HG03108 (cell line): ENCODE results near the gene IGF2R.
"Not testable (repeated sequence)": the region's sequence is repeated elsewhere in the genome, so short reads cannot be mapped to it uniquely, and the experiment has no call there.

Experiments
- ATAC-seq: cut with Tn5 transposase; IDR thresholded peaks from one replicate; pipeline ENCODE4 v1.9.1; 2021; ENCODE audit warnings: moderate library complexity; ENCODE audit not compliant: unreplicated experiment

The IGF2R gene, protein sequence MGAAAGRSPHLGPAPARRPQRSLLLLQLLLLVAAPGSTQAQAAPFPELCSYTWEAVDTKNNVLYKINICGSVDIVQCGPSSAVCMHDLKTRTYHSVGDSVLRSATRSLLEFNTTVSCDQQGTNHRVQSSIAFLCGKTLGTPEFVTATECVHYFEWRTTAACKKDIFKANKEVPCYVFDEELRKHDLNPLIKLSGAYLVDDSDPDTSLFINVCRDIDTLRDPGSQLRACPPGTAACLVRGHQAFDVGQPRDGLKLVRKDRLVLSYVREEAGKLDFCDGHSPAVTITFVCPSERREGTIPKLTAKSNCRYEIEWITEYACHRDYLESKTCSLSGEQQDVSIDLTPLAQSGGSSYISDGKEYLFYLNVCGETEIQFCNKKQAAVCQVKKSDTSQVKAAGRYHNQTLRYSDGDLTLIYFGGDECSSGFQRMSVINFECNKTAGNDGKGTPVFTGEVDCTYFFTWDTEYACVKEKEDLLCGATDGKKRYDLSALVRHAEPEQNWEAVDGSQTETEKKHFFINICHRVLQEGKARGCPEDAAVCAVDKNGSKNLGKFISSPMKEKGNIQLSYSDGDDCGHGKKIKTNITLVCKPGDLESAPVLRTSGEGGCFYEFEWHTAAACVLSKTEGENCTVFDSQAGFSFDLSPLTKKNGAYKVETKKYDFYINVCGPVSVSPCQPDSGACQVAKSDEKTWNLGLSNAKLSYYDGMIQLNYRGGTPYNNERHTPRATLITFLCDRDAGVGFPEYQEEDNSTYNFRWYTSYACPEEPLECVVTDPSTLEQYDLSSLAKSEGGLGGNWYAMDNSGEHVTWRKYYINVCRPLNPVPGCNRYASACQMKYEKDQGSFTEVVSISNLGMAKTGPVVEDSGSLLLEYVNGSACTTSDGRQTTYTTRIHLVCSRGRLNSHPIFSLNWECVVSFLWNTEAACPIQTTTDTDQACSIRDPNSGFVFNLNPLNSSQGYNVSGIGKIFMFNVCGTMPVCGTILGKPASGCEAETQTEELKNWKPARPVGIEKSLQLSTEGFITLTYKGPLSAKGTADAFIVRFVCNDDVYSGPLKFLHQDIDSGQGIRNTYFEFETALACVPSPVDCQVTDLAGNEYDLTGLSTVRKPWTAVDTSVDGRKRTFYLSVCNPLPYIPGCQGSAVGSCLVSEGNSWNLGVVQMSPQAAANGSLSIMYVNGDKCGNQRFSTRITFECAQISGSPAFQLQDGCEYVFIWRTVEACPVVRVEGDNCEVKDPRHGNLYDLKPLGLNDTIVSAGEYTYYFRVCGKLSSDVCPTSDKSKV (N-terminal part only)

DNA sequence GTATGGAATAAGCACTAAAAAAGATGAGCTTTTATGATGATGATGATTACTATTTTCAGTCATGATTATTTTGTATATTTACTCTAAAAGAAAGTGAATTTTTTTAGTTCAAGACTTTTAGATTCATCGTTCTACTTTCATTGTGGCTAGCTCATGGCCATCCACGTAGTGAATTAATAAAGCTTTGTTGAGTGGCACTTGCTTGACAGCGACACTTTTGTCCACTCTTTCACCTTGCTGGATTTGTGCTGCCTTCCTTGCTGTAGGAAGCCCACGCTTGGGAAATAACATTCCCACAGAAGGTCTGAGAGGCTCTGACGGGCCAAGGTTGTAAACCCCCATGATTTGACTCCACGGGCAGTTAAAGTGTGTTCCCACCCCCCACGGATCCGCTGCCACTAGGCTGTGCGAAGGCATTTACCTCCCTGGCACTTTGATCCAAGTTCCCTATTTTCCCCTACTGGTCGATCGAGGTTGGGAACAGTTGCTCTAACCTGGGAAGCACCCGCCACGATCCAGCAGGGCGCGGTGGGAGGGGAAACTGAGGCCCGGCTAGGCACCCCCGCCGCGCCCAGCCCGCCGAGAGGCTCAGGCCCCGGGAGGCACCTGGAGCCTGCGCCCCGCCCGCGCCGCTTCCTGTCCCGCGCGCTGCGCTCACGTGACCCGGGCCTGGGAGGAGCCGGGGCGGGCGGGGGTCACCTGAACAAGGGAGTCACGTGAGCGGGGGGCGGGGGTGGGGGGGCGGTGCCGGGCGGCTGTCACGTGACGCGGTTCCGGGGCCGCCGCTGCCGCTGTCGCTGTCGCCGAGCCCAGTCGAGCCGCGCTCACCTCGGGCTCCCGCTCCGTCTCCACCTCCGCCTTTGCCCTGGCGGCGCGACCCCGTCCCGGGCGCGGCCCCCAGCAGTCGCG, at the start of gene IGF2R:
Gene IGF2R, plus strand, starts transcription at position 788 of the 909 bp plus-strand sequence. CDS start 165 bp downstream, outside the sequence.
- peak; percentile 75 for ATAC-seq

DNA sequence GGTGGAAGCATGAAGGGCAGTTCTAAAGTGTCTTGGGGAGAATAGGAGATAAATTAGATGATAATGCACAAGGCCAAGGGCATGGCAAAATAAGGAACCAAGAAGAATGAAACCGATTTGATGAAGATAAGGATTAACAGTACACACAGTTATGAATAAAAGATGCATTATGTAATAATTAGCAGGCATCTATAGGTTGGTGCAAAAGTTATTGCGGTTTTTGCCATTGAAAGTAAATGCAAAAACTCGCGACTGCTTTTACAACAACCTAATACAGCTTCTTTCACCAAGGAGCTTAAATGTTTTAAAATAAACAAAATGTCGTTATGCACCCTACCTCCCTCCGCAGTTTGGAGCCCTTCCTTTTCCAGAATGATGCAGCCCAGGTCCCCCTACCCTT, 49.1 kb upstream of the IGF2R start:
- ATAC-seq, result no peak

DNA sequence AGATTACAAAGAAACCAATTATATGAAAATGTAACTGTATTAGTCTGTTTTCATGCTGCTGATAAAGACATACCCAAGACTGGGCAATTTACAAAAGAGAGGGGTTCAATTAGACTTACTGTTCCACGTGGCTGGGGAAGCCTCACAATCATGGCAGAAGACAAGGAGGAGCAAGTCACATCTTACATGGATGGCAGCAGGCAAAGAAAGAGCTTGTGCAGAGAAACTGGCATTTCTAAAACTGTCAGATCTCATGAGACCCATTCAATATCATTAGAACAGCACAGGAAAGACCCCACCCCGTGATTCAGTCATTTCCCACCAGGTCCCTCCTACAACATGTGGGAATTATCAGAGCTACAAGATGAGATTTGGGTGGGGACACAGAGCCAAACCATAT, 44.7 kb upstream of the IGF2R start:
- not testable (repeated sequence) for ATAC-seq

DNA sequence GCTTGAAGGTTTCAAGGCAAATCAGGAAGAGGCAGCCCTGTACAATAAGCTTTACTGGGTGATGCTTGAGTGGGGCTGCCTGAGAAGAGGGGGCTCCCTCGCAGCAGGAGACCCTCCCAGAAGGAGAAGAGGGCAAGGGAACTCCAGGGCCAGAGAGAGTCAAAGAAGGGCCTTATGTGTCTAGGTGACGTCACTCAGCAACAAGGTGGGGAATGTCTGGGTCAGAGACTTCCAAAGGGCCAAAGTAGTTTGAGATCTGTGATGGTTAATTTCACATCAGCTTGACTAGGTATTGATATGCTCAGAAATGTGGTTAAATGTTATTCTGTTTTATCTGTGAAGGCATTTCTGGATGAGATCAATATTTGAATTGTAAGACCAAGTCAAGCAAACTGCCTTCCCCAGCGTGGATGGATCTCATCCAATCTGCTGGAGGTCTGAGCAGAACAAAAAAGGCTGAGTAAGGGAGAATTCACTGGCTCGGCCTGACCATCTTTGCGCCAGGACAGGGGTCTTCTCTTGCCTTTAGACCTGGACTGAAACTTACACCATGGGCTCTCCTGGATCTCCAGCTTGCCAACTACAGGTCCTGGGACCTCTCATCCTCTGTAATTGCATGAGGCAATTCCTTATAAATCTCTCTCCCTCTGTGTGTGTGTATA, 42.2 kb upstream of the IGF2R start:
- ATAC-seq, result no peak

DNA sequence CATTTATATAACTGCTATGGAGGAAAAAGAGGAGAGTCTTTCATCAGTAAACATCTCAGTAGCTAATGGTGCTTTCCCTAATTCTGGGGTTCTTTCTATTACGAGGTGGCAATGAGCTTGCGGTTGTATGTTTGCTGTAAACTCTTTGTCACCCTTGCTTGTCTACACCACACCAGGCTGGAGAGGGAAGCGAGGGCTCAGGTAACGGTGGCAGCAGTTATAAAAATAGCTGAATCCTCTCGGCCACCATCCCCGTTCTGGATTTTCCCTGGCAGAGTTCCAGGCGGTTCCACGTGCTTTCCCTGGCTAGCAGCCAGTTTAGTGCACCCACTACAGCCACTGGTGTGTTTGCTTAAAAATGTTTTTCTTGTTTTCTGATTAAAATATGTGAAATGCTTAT, 39.1 kb upstream of the IGF2R start:
- no peak for ATAC-seq

DNA sequence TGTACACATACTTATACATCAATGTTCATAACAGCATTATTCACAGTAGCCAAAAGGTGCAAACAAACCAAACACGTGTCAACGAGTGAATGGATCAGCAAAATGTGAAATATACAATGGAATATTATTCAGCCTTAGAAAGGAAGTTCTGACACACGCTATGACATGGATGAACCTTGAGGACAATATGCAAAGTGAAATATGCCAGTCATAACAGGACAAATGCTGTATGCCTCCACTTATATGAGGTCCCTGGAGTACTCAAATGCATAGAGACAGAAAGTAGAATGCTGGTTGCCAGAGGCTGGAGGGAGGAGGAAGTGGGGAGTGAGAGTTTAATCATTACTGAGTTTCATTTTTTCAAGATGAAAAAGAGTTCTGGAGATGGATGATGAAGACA, 37.8 kb upstream of the IGF2R start:
- ATAC-seq, result peak; percentile 90

DNA sequence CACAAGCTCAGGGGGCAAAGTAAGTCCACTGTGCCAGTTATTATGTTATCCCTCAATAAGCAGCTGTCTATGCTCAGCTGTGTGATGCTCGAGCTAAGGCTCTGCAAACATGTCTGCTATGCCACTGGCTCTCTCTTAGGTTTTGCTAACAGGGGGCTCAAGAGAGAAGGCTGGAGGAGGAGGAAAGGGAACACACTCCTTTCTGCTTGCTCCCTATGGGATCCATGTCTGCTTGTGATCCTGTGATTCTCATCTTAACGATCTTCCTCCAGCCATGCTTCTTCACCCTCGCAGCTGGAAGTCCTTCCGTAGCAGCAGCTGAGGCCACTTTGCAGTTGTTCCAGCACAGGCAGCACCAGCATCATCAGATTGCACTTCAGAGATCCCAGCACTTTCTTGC, 37.0 kb upstream of the IGF2R start:
- no peak for ATAC-seq

DNA sequence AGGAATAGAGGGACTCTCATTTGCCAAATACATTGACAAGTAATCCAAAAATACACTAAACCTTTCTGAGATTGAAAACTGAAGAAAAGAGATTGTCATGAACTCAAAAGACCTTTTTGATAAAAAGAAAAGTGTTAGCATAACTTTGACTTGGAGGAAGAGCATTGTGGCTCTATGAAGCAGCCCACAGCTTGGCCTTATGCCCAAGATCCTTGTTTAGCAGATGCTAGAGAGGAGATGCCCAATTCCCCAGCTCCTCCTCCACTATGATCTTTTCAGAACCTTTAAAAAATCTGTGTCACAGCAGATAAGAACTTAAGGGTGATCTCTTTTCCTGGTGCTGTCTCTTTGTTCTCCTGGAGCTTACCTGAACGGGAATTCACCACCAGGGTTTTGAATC, 35.8 kb upstream of the IGF2R start:
- ATAC-seq, result no peak

DNA sequence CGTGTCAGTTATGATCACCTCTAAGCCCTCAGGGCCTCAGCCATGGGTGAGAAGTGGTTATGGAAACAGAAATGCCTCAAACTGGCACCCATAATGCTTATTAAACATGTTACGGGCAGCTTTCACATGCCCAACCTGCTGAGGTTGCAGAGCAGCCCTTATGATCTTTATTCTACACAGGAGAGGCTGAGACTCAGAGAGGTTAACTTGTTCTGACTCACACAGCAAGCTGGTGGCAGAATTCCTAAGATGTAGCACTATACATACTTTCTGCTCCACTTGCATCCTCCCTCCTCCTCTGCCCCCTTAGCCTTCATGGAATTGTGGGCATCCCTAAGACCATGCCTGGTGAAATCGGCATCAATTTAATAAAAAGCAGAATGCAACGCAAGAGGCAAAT, 34.7 kb upstream of the IGF2R start:
- ATAC-seq, result no peak

DNA sequence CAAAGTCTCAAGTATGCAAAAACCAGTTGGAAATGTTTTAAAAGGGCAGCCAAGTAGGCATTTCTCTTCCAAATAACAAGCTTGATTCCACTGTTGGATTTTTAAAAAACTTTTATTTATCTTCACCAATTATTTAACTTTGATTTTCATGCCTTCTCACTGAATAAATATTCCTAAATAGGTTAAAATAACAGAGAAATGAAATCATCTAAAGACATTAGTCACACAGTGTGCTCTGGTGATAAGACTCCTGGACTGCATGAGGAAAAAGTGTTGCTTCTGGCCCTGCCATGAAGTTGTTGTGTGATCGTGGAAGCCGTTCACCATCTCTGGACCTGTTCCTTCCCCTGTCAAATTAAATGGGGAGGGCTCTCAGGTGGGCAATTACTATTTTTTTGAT, 33.8 kb upstream of the IGF2R start:
- no peak for ATAC-seq

DNA sequence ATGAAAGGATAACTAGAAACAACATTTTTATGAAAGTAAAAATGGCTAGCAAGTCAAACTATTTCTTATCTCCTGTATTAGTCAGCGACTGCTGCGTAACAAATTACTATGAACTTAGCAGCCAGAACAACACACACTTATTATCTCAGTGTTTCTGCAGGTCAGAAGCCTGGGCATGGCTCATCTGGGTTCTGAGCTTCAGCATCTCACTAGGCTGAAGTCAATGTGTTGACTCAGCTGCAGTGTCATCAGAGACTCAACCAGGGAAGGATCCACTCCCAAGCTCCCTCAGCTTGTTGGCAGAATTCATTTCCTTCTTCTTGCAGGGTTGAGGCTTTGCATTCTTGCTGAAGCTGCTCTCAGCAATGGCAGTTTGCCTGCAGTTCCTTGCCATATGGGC, 33.2 kb upstream of the IGF2R start:
- ATAC-seq, result no peak

DNA sequence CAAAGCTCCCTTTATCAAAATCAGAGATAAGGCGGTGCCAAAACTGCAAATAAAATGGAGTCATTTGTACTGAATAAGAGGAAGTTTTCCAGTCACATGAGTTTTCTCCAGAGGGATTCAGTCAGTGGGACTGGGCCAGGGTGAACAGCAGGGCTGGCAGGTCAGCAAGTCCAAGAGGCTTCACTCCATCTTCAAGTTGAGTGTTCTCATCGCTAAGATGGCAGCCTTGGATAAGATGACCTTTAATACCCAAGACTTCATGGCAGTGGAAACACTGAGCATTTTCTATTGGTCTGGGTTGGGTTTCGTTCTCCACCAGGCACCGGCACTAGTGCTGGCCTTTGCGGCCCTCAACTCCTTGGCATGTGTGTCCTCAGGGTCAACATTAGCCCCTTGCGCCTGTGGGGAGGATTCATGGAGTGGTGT, 29.3 kb upstream of the IGF2R start:
- no peak for ATAC-seq

DNA sequence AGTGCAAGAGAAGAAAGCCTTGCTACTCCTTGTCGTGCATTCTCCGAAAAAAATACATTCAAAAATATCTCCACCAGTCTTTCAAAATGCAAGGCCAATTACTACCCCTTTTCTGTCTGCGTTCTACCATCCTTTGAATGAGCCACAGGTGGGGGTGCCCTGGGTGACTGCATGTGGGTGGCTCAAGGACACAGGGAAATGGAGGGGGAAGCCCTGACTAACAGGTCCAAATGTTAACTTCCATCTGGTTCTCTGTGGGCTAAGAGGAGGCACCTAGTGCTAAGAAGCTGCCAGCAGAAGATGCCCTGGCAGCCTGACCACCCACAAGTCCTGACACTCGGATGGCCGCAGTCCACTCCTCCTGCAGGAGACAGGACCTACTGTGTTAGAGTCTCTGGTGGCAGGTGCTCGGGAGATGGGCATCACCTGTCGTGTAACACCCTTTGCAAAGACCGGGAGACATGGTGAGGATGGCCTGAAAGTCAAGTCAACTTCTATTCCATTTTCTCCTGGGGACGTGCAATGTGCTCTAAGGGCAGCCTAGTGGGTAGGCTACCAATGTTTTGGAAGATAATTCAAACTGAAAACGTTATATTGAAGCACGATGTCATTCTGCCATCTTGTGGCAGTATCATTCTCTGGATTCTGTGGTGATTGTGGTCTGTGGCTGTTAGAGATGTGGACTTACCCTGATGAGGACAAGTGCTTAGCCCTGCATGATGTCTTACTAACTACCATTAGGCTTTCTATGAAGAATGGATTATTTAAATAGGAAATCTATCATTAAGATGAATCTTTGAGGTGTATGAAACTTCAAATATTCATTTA, 27.4 kb upstream of the IGF2R start:
- ATAC-seq, result peak; percentile 87

DNA sequence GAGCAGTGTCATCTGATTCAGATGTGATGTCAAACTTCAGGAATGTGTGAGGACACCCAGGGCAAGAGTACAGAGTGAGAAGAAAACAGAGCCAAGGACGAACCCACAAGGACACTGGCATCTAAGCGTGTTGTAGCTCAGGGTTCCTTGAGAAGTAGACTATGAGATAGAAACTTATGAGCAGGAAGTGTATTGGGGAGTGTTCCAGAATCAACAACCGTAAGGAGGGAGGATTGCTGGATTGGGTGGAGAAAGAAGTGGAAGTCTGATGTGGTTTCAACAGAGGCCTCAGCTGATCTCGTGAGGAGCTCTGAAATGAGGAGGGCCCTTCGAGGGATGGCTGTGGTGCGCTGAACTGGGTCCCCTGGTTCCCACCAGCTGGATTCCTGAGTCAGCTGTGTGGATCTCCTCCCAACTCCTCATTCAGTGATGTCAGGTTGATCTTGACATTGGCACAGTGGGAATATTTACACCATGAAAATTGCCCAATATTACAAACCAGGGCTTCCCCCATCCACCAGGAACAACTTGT, 25.7 kb upstream of the IGF2R start:
- no peak for ATAC-seq

DNA sequence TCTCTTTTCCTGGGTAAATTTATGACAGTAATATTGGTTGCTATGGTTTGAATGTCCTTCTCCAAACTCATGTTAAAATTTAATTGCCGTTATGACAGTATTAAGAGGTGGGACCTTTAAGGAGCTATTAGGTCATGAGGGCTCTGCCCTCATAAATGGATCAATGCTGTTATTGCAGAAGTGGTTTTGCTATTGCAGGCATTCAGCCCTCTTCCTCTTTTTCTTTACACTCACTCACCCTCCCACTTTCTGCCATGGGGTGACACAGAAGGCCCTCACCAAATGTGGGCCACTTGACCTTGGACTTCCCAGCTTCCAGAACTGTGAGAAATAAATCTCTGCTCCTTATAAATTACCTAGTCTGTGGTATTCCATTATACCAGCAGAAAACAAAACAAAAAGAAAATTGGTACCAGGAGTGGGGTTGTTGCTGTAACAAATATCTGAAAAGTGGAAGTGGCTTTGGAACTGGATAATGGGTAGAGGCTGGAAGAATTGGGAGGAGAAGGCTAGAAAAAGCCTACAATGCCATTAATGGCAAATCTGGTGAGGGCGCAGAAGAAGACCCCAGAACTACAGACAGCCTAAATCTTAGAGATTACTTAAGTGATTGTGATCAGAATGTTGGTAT, 24.8 kb upstream of the IGF2R start:
- ATAC-seq, result no peak

DNA sequence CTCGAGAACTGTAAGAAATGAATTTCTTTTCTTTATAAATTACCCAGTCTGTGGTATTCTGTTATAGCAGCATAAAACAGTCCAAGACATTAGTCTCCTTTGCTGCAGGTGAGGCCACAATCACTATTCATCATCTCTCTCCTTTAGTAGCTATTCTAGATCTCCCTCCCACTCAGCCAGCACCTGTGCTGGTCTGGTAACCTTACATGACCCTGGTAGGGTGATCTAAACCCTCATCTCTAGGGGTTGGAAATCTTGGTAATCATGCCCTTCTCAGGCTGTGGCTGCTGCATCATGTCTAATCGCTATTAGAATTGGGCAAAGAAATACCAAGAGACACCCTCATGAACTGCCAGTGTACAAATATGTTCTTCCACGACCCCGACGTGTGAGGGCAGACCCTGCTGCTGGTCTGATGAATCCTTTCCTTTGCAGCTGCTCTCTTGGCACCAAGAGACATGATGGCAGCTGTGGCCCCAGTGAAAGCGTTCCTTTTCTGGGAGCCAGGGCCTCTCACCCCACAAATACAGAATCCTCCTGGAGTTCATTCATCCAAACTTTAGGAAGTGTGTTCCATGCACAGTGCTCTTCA, 23.0 kb upstream of the IGF2R start:
- ATAC-seq, result no peak

DNA sequence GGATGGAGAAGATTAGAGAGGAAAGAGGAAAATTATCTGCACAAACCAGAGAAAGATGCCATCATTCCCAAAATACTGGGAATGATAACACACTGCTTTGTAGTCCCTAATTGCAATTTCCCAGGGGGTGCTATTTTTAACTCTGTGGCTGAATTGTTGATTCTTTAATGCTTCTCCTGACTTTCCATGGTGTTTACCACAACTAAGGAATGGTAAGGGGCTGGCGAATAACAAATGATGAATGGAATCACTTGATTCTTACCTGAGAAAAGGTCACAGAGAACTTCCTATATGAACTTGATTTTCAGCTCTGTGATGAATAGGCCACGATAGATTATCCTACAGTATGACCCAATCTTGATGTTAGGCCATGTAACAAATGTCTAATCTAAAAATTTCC, 22.0 kb upstream of the IGF2R start:
- no peak for ATAC-seq

DNA sequence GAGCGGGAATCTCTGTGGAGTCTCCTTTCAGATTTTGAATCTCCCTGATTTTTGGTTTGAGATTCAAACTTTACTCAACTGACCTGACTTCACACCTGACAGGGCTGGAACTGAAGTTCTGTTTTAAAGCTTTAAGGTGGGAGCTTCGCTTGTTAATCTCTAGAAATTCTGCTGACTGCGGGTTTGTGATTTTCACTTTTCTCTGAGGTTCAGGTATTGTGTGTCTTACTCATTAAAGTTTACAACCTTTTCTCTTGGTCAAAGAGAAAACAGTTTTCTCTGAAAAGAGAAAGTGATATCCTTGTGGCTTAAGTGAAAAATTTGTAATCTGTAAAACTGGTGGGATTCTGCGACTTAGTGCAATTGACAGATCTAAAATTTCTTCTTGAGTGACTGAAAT, 20.7 kb upstream of the IGF2R start:
- ATAC-seq, result no peak
